K562 (cell line): Measurements from ENCODE around the gene MYH9. TPM values are rescaled to one million over a fixed set of nuclear protein-coding genes. Genes with fewer than 3 reads are reported as not detected.
A peak's percentile ranks its signal among the peaks of the same experiment; 100 is the strongest.

ENCODE experiments used
- ADNP ChIP-seq: fragments of 200-800 bp; sonication (Bioruptor generic); IDR thresholded peaks from 2 replicates; pipeline ENCODE4 v1.6.1; 2016; ENCODE audit warnings: missing genetic modification characterization, missing compliant biosample characterization
- ARID2 ChIP-seq: fragments of 450-650 bp; IDR thresholded peaks from 2 replicates; pipeline ENCODE4 v1.6.1; 2017; ENCODE audit warnings: antibody characterized with exemption, mild to moderate bottlenecking
- CBFB ChIP-seq: sonication (generic); formaldehyde crosslinking; IDR thresholded peaks from 2 replicates; pipeline ENCODE4 v1.4.0; 2020; ENCODE audit warnings: mild to moderate bottlenecking, missing genetic modification reagents
- FOS ChIP-seq: IDR thresholded peaks from 3 replicates; pipeline ENCODE4 v1.6.1; 2011; ENCODE audit not compliant: insufficient read length; ENCODE audit errors: extremely low read depth
- FOSL1 ChIP-seq: fragments of 200-800 bp; sonication (Bioruptor generic); conservative IDR thresholded peaks from 2 replicates; pipeline ENCODE4 v1.6.1; 2016; ENCODE audit warnings: missing genetic modification characterization, missing compliant biosample characterization
- JUND ChIP-seq, 2 experiments: IDR thresholded peaks; 2 replicates in 1 of 2; 3 replicates in 1 of 2; pipeline ENCODE4 v1.6.1; 2011; ENCODE audit warnings: borderline replicate concordance in 2 of 2, low read depth in 2 of 2, low read length in 2 of 2, improper control_type of control experiment in 1 of 2, missing biosample characterization in 1 of 2, missing genetic modification characterization in 1 of 2, missing genetic modification reagents in 1 of 2
- KAT2B ChIP-seq: IDR thresholded peaks from one replicate; pipeline ENCODE4 v1.6.1; 2012; ENCODE audit warnings: low read depth, mild to moderate bottlenecking, control low read depth, inconsistent platforms, low read length, moderate library complexity
- LCOR ChIP-seq: sonication (generic); formaldehyde crosslinking; IDR thresholded peaks from 2 replicates; pipeline ENCODE4 v1.8.0; 2022; ENCODE audit warnings: mild to moderate bottlenecking, missing genetic modification reagents
- LEF1 ChIP-seq: fragments of 450-650 bp; IDR thresholded peaks from 2 replicates; pipeline ENCODE4 v1.6.1; 2016; ENCODE audit warnings: mild to moderate bottlenecking
- NFIC ChIP-seq: fragments of 450-650 bp; IDR thresholded peaks from 2 replicates; pipeline ENCODE4 v1.6.1; 2017; ENCODE audit warnings: mild to moderate bottlenecking, inconsistent platforms
- RBBP5 ChIP-seq: fragments of 200-600 bp; sonication (generic); IDR thresholded peaks from 2 replicates; pipeline ENCODE4 v1.6.1; 2012; ENCODE audit warnings: borderline replicate concordance, mild to moderate bottlenecking, low read length, control low read depth, inconsistent platforms; ENCODE audit not compliant: insufficient read depth, poor library complexity, severe bottlenecking
- RCOR1 ChIP-seq, 2 experiments: IDR thresholded peaks; 2 replicates each; pipeline ENCODE4 v1.6.1; 2012; ENCODE audit warnings: low read depth in 2 of 2, low read length in 2 of 2, borderline replicate concordance in 1 of 2, improper control_type of control experiment in 1 of 2
- SMARCA4 ChIP-seq: fragments of 450-650 bp; IDR thresholded peaks from 2 replicates; pipeline ENCODE4 v1.6.1; 2016
- SMARCC2 ChIP-seq: fragments of 450-650 bp; IDR thresholded peaks from 2 replicates; pipeline ENCODE4 v1.6.1; 2017; ENCODE audit warnings: antibody characterized with exemption, moderate library complexity, mild to moderate bottlenecking, low read depth
- SMARCE1 ChIP-seq: fragments of 450-650 bp; IDR thresholded peaks from 2 replicates; pipeline ENCODE4 v1.7.1; 2016; ENCODE audit warnings: mild to moderate bottlenecking
- SOX6 ChIP-seq: fragments of 450-650 bp; IDR thresholded peaks from 2 replicates; pipeline ENCODE4 v1.6.1; 2014; ENCODE audit warnings: mild to moderate bottlenecking
- ZNF589 ChIP-seq: fragments of 200-800 bp; sonication (Bioruptor generic); IDR thresholded peaks from 2 replicates; pipeline ENCODE4 v1.6.1; 2016; ENCODE audit warnings: low read depth, missing genetic modification characterization, missing compliant biosample characterization
- polyA plus RNA-seq, 8 experiments: library from polyadenylated mRNA; depleted of rRNA in 4 of 8; stranded (reverse) in 5 of 8; unstranded in 3 of 8; fragments of >200 nt; fragmentation: Nextera tagmentation in 2 of 8; fragmentation: Illumina TruSeq in 1 of 8; extraction: Ambion mirVana in 2 of 8; extraction: Trizol in 1 of 8; gene quantifications; 2 replicates each; pipeline versions ENCODE4 v1.2.1 to v1.2.3, GENCODE V29; 2011 to 2014; ENCODE audit warnings: inconsistent platforms in 1 of 8, missing spikeins in 1 of 8
- total RNA-seq, 7 experiments: library from RNA; depleted of rRNA in 6 of 7; stranded (reverse); fragments of >200 nt in 6 of 7; fragmentation: Illumina TruSeq in 2 of 7; extraction: Trizol in 2 of 7; gene quantifications; 2 replicates each; pipeline versions ENCODE4 v1.2.1 to v1.2.3, GENCODE V29; 2011 to 2021; ENCODE audit warnings: low replicate concordance in 1 of 7
- TF ChIP-seq, protein P1 (sequence below), 2 experiments: fragments of 250-450 bp in 1 of 2; fragments of 450-650 bp in 1 of 2; sonication (Bioruptor Pico) in 1 of 2; IDR thresholded peaks; 2 replicates each; pipeline versions ENCODE4 v1.6.1 to v1.8.0; 2016 to 2021; ENCODE audit warnings: mild to moderate bottlenecking in 2 of 2, moderate library complexity in 2 of 2, missing compliant biosample characterization in 1 of 2, missing genetic modification characterization in 1 of 2
- TF ChIP-seq, protein P2 (sequence below): sonication (generic); formaldehyde crosslinking; IDR thresholded peaks from 2 replicates; pipeline ENCODE4 v1.8.0; 2022; ENCODE audit warnings: mild to moderate bottlenecking, missing genetic modification reagents
- TF ChIP-seq, protein P3 (sequence below): fragments of 250-450 bp; sonication (Bioruptor Pico); IDR thresholded peaks from 2 replicates; pipeline ENCODE4 v1.8.0; 2021; ENCODE audit warnings: moderate library complexity, mild to moderate bottlenecking, inconsistent platforms
- TF ChIP-seq, protein P4 (sequence below), 3 experiments: fragments of 200-800 bp in 1 of 3; fragments of 250-450 bp in 1 of 3; fragments of 450-650 bp in 1 of 3; sonication (Bioruptor Pico) in 1 of 3; sonication (Bioruptor generic) in 1 of 3; formaldehyde crosslinking in 1 of 3; IDR thresholded peaks; 2 replicates each; pipeline versions ENCODE4 v1.6.1 to v1.8.0; 2016 to 2022; ENCODE audit warnings: mild to moderate bottlenecking in 2 of 3, missing genetic modification characterization in 2 of 3, missing compliant biosample characterization in 1 of 3, moderate library complexity in 1 of 3

Gene MYH9
- total and polyA plus RNA-seq, 9 of the 15 experiments (the other 6 are each of a cell fraction or from before 2014, with no cell fraction given): 0.71 to 111 (median 24.6) TPM

DNA sequence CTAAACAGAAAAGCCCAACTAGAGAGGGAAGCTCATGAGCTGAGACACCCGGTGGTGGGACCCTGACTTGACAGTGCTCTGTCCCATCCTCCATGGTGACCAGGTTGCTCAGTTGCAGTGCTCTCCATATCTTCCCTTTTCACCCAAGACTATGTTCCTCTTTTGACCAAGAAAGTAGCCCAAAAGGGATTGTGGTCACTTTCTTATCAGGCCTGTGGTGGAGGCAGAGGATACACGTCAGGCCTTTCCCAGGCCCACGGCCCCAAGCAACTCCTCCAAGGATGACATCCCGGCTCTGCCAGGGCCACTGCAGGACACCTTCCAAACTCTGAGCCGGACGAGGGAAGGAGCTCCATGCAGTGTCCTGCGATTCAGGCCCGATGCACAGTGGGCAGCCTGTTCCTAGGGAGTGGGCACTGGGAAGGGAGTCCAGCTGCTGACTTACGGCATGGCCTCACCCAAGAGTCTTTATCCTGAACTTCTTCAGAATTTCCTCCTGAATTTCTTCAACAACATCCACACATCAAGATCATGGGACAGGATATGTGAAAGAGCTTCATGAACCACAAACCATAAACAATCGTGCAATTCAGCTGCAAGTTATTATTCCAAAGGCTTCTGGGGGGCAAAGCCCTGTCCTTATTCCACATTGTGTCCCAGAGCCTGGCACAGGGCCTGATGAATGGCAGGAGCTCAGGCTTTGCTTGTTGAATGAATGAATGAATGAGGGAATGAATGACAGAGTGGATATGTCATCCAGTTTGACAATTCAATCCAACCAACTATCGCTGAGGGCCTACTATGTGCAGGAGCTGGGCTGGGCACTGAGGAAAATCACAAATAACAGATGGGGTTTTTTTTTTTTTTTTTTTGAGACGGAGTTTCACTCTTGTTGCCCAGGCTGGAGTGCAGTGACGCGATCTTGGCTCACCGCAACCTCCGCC, 36.0 kb upstream of the MYH9 start (continued):
- TF ChIP-seq, protein P1, sequence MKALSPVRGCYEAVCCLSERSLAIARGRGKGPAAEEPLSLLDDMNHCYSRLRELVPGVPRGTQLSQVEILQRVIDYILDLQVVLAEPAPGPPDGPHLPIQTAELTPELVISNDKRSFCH (CRISPR knock-in tag; IDR thresholded peaks at IDR 0.05): no peak
- TF ChIP-seq, protein P1 (tag; IDR thresholded peaks at IDR 0.05): 0 out of 2 replicates have a peak, but pooled peaks have one; percentile 56
- TF ChIP-seq LCOR: peak; percentile 93
- TF ChIP-seq FOS: no peak
- peak; percentile 72; the same call in 1 of the 2 replicates for TF ChIP-seq SOX6
- no peak for TF ChIP-seq KAT2B
- TF ChIP-seq ZNF589 (CRISPR knock-in tag): no peak; the same call in 1 of the 2 replicates
- TF ChIP-seq, protein P2, sequence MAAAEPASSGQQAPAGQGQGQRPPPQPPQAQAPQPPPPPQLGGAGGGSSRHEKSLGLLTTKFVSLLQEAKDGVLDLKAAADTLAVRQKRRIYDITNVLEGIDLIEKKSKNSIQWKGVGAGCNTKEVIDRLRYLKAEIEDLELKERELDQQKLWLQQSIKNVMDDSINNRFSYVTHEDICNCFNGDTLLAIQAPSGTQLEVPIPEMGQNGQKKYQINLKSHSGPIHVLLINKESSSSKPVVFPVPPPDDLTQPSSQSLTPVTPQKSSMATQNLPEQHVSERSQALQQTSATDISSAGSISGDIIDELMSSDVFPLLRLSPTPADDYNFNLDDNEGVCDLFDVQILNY (CRISPR knock-in tag): no peak
- peak; percentile 38 to 82; a peak in 3 of 4 replicates for TF ChIP-seq RCOR1 (IDR thresholded peaks at IDR 0.05; ENCODE audit: borderline replicate concordance in 1 of 2, low read depth in 2 of 2, low read length in 2 of 2)
- no peak for TF ChIP-seq NFIC
- TF ChIP-seq SMARCC2: 0 out of 2 replicates have a peak, but pooled peaks have one; percentile 33
- TF ChIP-seq LEF1: peak; percentile 26; the same call in 1 of the 2 replicates
- TF ChIP-seq SMARCA4: peak; percentile 80
- TF ChIP-seq, protein P3, sequence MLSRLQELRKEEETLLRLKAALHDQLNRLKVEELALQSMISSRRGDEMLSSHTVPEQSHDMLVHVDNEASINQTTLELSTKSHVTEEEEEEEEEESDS (CRISPR knock-in tag): no peak
- peak; percentile 67 for TF ChIP-seq FOSL1 (tag)
- peak; percentile 69 for TF ChIP-seq JUND (IDR thresholded peaks at IDR 0.05; ENCODE audit: borderline replicate concordance, low read depth, low read length)
- peak; percentile 53; the same call in 1 of the 3 replicates for TF ChIP-seq JUND (tag; IDR thresholded peaks at IDR 0.05; ENCODE audit: borderline replicate concordance, low read depth, low read length)
- peak; percentile 66 for TF ChIP-seq RBBP5
- peak; percentile 25; the same call in 1 of the 2 replicates for TF ChIP-seq ADNP (tag)
- TF ChIP-seq SMARCE1: peak; percentile 85; the same call in 1 of the 2 replicates
- TF ChIP-seq ARID2: no peak
- TF ChIP-seq, protein P4, sequence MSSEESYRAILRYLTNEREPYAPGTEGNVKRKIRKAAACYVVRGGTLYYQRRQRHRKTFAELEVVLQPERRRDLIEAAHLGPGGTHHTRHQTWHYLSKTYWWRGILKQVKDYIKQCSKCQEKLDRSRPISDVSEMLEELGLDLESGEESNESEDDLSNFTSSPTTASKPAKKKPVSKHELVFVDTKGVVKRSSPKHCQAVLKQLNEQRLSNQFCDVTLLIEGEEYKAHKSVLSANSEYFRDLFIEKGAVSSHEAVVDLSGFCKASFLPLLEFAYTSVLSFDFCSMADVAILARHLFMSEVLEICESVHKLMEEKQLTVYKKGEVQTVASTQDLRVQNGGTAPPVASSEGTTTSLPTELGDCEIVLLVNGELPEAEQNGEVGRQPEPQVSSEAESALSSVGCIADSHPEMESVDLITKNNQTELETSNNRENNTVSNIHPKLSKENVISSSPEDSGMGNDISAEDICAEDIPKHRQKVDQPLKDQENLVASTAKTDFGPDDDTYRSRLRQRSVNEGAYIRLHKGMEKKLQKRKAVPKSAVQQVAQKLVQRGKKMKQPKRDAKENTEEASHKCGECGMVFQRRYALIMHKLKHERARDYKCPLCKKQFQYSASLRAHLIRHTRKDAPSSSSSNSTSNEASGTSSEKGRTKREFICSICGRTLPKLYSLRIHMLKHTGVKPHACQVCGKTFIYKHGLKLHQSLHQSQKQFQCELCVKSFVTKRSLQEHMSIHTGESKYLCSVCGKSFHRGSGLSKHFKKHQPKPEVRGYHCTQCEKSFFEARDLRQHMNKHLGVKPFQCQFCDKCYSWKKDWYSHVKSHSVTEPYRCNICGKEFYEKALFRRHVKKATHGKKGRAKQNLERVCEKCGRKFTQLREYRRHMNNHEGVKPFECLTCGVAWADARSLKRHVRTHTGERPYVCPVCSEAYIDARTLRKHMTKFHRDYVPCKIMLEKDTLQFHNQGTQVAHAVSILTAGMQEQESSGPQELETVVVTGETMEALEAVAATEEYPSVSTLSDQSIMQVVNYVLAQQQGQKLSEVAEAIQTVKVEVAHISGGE (CRISPR knock-in tag; IDR thresholded peaks at IDR 0.05): 0 out of 6 replicates have a peak, but pooled peaks of 1 of the 3 experiments have one; percentile 42
- TF ChIP-seq CBFB (CRISPR knock-in tag): 0 out of 2 replicates have a peak, but pooled peaks have one; percentile 75
